OCI-LY3 (cell line): ENCODE data around the gene LSM12.

ENCODE experiments used
- EZH2phosphoT487 ChIP-seq: fragments of 200-600 bp; shearing (Covaris generic); IDR thresholded peaks from 2 replicates; pipeline ENCODE4 v1.6.1; 2018; ENCODE audit warnings: antibody characterized with exemption, mixed run types, low read depth
- TF ChIP-seq, protein P1 (sequence below): fragments of 200-600, 300-600 bp; sonication (generic); IDR thresholded peaks from 2 replicates; pipeline ENCODE4 v1.5.1; 2014; ENCODE audit warnings: antibody characterized with exemption, low read length, low read depth

DNA sequence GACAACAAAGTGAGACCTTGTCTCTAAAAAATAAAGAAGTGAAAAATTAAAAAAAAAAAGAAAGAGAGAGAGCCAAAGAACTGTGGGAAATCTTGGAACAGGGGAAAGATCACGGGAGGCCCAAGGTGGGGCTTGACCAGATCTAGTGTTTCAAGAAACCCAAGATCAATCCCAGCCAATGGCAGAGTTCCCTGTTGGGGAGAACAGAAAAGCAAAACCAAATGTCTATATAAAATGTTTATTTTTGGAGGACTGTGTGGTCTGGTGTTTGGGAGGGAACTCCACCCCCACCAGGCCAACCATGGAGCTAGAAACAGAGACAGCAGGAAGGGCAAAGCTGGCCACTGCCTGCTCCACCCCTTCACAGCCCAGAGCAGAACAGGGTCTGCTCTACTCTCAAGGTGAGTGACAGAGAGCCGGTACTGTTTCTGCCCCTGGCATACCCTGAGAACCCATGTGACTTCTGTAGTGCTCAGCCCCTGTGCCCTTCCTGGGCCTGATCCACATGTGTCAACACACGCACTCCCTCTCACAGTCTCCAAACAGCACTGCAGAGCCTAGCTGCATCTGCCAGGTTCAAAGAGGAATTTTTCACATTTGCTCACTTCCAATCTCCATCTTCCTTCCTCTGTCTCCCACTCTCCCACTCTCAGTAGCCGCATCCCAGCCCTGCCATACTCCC is 55.4 kb downstream of the LSM12 start:
- TF ChIP-seq, protein P1, sequence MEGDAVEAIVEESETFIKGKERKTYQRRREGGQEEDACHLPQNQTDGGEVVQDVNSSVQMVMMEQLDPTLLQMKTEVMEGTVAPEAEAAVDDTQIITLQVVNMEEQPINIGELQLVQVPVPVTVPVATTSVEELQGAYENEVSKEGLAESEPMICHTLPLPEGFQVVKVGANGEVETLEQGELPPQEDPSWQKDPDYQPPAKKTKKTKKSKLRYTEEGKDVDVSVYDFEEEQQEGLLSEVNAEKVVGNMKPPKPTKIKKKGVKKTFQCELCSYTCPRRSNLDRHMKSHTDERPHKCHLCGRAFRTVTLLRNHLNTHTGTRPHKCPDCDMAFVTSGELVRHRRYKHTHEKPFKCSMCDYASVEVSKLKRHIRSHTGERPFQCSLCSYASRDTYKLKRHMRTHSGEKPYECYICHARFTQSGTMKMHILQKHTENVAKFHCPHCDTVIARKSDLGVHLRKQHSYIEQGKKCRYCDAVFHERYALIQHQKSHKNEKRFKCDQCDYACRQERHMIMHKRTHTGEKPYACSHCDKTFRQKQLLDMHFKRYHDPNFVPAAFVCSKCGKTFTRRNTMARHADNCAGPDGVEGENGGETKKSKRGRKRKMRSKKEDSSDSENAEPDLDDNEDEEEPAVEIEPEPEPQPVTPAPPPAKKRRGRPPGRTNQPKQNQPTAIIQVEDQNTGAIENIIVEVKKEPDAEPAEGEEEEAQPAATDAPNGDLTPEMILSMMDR = no peak
- no peak for TF ChIP-seq EZH2phosphoT487
